Measurements from ENCODE around the gene RPL36A. TPM values are rescaled to one million over a fixed set of nuclear protein-coding genes. Genes with fewer than 3 reads are reported as not detected.

RPL36A gene
- polyA plus RNA-seq, 1 donor from 2014 or later = 2,145 TPM

DNA sequence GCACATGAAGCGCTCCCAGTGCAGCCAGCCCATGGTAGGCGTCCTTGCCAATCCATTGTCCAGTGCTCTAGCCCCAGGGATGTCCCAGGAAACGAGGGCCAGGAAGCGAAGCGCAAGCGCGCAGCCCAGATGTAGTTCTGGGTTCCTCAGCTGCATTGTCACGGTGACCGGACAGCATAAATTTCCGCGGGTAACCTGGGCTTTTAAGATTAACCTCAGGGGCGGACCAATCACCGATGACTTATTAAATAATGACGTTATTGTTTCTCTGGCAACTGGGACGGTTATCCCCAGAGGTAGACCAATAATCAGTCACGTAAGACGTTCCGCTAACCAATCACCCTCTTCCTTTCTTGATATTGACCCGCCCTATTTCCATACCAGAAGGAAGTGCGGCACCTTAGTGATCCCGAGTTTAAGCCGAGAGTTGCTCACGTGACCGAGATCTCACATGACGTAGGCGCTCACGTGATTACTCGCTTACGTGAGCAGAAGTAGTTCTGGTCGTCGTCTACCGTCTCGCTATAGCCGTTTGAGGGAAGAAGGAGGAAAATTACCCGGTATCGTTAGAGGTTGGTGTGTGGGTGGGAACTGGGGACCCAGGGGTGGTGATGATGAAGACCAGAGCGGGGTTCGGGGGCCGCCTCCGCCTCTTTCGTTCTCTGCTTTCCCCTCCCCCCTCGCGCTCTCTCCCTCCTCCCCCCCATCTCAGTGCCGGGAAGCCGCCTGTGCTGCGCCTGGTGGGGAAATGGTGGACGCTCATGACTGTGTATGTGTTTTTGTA lies 17.1 kb downstream of the RPL36A start, which contains the start of the genes GLA and HNRNPH2:
GLA (minus strand) TSS at position 178 of the 784 bp plus-strand sequence; CDS start at position 156, 22 bp downstream.
HNRNPH2 (plus strand) TSS at position 475 of the 784 bp plus-strand sequence. CDS start 3,767 bp downstream, outside the sequence.
- peaks cover 15 to 30% (median 17%) of the 10 kb centered on the region in 3 donors for H3K4me1 Mint-ChIP-seq
- H3K4me3 Mint-ChIP-seq = peak within 1 kb of the TSS; percentile 76 to 96 (median 92)
- peaks cover 4% of the 10 kb centered on the region for H3K36me3 Mint-ChIP-seq
- H3K27ac Mint-ChIP-seq = peak within 1 kb of the TSS; percentile 87 to 99 (median 97)
- no peaks in the 10 kb centered on the region for H3K27me3 Mint-ChIP-seq
- no peaks in the 10 kb centered on the region for H3K9me3 Mint-ChIP-seq

DNA sequence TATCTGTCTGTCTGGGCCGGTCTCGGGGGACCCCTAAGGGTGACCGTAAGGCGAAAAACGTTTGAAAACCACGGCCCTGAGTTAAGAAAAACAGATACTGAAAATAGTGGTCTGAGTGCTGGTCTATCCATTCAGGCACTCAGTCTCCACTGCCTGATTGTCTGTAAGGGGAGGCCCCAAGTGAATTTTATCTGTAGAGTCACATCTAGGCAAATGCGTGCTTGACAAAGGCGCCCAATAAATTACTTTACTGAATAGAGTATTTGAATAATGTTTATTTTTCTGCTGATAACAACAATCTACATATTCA lies 17.7 kb downstream of the RPL36A start:
- Mint-ChIP-seq H3K4me3 (peak overlapping the region; percentile 76 to 96 (median 92)), H3K27me3 (no peaks in the 10 kb centered on the region), H3K36me3 (peaks cover 4% of the 10 kb centered on the region), H3K27ac (peak overlapping the region; percentile 87 to 99 (median 97)), H3K9me3 (no peaks in the 10 kb centered on the region), H3K4me1 (peaks cover 15 to 32% (median 22%) of the 10 kb centered on the region in 3 donors)

DNA sequence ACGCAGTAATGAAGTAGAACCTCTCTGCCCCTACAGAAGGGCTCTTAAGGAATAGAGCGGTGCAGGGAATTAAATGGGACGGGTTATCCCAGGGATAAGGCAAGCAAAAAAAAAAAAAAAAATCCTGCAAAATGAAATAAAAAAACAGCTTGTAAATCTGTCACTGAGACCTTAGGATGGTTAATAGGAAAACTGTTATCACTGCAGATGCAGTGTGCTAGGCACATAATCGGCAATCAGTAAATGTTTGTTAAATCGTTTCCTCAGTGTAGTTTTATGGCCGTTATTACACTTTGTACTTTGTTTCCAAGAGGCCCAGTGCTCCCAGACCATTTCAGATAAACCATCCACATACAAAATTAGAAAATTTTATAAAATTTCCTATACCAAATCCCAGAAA lies 18.2 kb downstream of the RPL36A start:
- Mint-ChIP-seq H3K27ac (peak overlapping the region; percentile 23 to 99 (median 87)), H3K27me3 (no peaks in the 10 kb centered on the region), H3K4me3 (peak overlapping the region; percentile 63 to 95 (median 83)), H3K9me3 (no peaks in the 10 kb centered on the region), H3K36me3 (peaks cover 4% of the 10 kb centered on the region), H3K4me1 (peaks cover 15 to 32% (median 22%) of the 10 kb centered on the region in 3 donors)

DNA sequence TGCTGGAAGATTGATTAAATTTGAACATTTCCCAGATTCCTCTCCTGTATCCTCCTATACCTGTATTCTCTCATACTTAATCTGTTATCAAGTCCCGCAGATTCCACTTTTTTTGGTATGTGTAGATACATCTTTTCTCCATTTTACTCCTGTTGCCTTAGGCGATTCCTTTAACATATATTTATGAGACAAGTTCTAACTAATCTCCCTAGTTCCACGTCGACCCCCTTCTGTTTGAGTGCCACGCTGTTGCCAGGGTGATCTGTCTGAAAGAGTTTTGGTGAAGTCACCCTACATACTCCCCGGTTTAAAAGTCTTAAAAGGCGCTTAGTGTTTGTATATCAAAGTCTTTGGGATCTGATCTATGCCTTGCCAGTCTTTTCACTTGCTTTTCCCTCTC lies 19.6 kb downstream of the RPL36A start:
- peak overlapping the region; percentile 30 to 76 (median 61) for H3K4me3 Mint-ChIP-seq
- no peaks in the 10 kb centered on the region for H3K27me3 Mint-ChIP-seq
- H3K36me3 Mint-ChIP-seq = peaks cover 4% of the 10 kb centered on the region
- no peaks in the 10 kb centered on the region for H3K9me3 Mint-ChIP-seq
- peak overlapping the region in 1 of 3 donors; percentile 82 for H3K27ac Mint-ChIP-seq
- H3K4me1 Mint-ChIP-seq = peaks cover 20 to 37% (median 26%) of the 10 kb centered on the region in 3 donors

DNA sequence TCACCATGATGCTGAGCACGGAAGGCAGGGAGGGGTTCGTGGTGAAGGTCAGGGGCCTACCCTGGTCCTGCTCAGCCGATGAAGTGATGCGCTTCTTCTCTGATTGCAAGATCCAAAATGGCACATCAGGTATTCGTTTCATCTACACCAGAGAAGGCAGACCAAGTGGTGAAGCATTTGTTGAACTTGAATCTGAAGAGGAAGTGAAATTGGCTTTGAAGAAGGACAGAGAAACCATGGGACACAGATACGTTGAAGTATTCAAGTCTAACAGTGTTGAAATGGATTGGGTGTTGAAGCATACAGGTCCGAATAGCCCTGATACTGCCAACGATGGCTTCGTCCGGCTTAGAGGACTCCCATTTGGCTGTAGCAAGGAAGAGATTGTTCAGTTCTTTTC lies 21.2 kb downstream of the RPL36A start:
- Mint-ChIP-seq H3K9me3 (no peaks in the 10 kb centered on the region), H3K4me1 (peaks cover 24 to 36% (median 27%) of the 10 kb centered on the region in 3 donors), H3K36me3 (peaks cover 4% of the 10 kb centered on the region), H3K4me3 (peak overlapping the region in 3 of 4 donors; percentile 13 to 39 (median 24)), H3K27me3 (no peaks in the 10 kb centered on the region), H3K27ac (peak overlapping the region; percentile 37 to 84 (median 71))

DNA sequence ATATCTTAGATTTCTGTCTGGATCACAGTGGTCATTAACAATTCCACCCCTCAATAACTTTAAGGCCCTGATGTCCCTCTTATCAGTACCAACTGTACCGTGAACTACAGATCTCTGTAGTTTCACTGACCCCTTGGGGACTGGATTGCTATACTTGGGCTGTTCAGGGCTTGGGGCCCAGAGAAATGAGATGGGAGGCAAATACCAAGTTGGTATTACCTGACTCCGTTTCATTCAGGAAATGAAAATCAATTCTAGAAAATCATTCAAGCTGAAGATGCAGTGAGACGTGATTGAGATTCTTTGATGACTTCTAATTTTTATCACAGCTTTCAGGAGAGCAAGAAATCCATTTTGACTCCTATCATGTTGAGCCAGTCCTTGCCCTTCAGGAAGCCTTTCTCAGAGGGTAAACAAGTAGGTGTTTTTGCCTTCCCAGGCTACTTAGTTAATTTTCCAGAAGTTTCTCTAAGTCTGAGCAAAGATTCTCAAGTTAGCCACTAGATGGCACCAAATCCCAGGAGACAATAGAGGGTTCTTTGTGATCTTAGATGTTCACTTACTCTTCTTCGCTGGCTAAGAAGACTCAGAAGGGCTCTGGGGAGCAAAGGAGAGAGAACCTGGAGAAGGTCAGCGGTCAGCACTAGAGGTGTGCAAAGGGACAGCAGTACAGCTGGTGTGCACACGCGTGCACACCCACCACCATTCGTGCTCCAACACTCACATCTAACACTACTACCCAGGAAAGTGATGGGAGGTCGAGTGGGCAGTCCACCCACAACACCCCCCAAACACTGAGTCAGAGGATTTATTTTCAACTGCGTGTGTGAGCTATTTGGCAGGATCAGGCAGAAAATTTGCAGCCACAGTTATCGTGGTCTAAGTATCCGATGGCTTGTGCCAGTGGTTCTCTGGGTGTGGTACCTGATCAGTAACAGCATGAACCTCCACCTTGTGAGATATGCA lies 24.7 kb downstream of the RPL36A start:
- Mint-ChIP-seq H3K36me3 (peaks cover 4% of the 10 kb centered on the region), H3K9me3 (no peaks in the 10 kb centered on the region), H3K4me3 (peak overlapping the region; percentile 19 to 84 (median 62)), H3K4me1 (peaks cover 22 to 35% (median 25%) of the 10 kb centered on the region in 3 donors), H3K27me3 (peaks cover 5% of the 10 kb centered on the region), H3K27ac (peak overlapping the region; percentile 20 to 40 (median 30))

DNA sequence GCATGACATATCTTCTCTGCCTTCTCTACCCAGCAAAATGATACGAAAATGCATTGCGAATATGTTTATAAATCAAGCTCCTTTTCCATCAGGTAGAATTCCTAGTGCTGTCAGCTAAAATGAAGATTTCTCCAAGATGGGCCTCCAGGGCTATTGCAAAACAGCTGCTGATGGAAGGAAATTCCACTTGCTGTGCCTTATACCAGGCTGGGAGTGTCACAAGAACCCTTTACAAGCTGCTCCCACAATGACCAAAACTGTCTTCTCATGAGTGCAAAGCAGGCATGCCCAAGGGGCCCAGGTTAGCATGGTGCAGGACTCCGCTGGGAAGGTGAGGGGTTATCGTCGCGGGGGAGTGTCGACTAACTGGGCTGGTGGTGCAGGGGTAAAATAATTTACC lies 25.9 kb downstream of the RPL36A start:
- Mint-ChIP-seq H3K27me3 (peaks cover 6% of the 10 kb centered on the region), H3K27ac (peak overlapping the region in 1 of 3 donors; percentile 86)

DNA sequence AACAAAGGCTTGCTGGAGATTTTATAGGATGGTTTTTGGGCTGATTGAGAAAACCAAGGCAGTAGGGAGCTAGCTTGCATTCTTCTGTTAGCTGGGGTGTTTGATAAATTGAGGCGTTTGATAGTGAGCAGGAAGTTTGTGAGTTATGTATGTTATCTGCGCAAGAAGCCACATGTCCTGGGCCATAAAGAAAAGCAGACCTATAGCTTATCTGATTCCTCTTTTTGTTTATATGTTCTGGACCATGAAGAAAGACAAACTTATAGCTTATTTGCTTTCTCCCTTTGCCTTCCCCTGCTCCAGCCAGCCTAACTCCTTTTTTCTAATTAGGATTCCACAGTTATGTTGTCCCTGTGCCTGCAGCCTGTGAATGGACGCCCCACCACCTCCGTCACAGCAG lies 26.4 kb downstream of the RPL36A start:
- Mint-ChIP-seq H3K9me3 (no peaks in the 10 kb centered on the region), H3K36me3 (peaks cover under 1% of the 10 kb centered on the region), H3K4me3 (peak overlapping the region in 3 of 4 donors; percentile 61 to 86 (median 69)), H3K27me3 (peaks cover 6% of the 10 kb centered on the region), H3K4me1 (peaks cover 13 to 27% (median 17%) of the 10 kb centered on the region in 3 donors), H3K27ac (peak overlapping the region in 2 of 3 donors; percentile 86 to 88)

More for the DNA sequence above, 25.9 kb downstream of the RPL36A start:
- H3K36me3 Mint-ChIP-seq = peaks cover 4% of the 10 kb centered on the region
- H3K4me3 Mint-ChIP-seq = peak overlapping the region in 1 of 4 donors; percentile 18
- H3K9me3 Mint-ChIP-seq = no peaks in the 10 kb centered on the region
- H3K4me1 Mint-ChIP-seq = peaks cover 18 to 32% (median 22%) of the 10 kb centered on the region in 3 donors

DNA sequence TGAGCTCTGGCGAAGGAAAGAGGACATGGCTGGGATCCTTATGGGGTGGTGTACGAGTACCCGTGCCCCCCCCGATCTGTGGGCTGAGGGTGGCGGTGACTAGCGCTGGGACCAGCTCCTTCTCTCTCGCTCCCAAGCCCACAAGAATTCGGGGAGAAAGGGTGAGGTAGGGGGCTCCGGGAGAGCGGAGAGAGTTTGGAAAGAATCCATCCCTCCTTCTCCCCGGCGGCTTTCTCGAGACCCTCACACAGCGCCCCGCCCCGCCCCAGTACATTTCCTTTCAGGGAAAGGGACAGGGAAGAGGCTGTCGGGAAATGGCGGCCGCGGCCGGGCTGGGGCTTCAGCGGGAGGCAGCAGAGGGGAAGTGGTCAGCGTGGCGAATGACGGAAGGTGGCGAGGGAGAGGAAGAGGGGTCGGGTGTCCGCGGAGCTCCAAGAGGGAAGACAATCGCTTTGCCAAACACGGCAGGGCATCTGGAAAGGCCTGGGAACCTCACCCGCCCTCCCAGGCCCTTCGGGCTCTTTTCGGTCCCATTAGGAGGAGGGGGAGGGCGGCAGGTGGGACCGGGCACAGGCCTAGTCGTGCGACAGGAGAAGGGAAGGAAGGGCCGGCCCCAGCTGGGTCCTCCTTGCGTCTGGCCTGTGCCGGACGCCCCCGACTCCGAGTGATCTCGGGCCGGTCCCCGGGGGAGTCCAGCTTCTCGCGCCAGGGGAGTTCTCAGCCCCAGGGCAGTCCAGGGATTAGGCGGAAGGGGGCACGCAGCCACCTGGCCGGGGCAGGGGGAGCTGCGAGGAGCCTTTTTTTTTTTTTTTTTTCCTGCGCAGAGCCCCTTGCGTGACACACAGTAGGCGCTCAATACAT lies 27.4 kb downstream of the RPL36A start:
- Mint-ChIP-seq H3K9me3 (no peaks in the 10 kb centered on the region), H3K4me1 (peaks cover 9 to 18% (median 10%) of the 10 kb centered on the region in 3 donors), H3K36me3 (no peaks in the 10 kb centered on the region), H3K4me3 (peak overlapping the region; percentile 61 to 96 (median 78)), H3K27me3 (peaks cover 6% of the 10 kb centered on the region), H3K27ac (peak overlapping the region; percentile 6 to 88 (median 28))

DNA sequence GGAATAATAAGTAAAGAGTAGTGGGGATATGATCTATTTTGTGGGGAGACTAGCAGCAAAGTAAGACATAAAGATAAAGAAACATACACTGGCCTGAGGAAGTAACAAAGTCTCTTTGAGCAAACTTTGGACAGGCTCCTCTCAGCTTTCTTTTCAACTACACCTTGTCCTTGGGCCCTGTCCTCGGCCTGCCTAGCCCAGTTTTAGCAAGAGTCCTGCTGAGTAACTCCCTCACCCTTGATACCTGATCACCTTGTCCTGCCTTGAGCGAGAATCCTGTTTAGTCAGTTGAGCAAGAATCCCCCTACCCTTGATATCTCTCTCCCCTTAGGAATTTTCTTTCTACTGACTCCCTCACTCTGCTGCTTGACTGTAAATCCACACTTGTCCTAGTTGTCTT lies 28.7 kb downstream of the RPL36A start:
- Mint-ChIP-seq H3K4me1 (peaks cover 8 to 18% (median 9%) of the 10 kb centered on the region in 3 donors), H3K9me3 (no peaks in the 10 kb centered on the region), H3K27ac (peak overlapping the region in 1 of 3 donors; percentile 28), H3K4me3 (peak overlapping the region in 3 of 4 donors; percentile 31 to 69 (median 59)), H3K27me3 (peaks cover 6% of the 10 kb centered on the region), H3K36me3 (no peaks in the 10 kb centered on the region)

DNA sequence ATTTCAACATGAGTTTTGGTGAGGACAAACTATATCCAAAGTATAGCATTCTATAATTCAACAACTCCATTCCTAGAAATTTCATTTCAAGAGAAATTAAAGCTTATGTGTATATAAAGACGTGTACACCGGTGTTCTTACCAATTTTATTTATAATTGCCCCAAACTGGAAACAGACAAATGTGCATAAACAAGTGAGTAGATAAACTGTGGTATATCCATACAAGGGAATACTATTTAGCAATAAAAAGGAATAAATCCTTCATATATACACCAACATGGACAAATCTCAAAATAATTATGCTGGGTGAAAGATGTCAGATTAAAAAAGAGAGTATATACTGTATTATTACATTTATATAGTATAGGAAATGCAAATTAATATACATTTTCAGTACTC lies 37.1 kb downstream of the RPL36A start:
- peaks cover 6% of the 10 kb centered on the region for H3K36me3 Mint-ChIP-seq
- H3K27ac Mint-ChIP-seq = no peak overlapping the region
- peaks cover 1 to 4% (median 3%) of the 10 kb centered on the region in 3 donors for H3K9me3 Mint-ChIP-seq
- no peaks in the 10 kb centered on the region for H3K27me3 Mint-ChIP-seq
- peaks cover 0 to 2% (median 0%) of the 10 kb centered on the region in 3 donors for H3K4me1 Mint-ChIP-seq
- no peak overlapping the region for H3K4me3 Mint-ChIP-seq

DNA sequence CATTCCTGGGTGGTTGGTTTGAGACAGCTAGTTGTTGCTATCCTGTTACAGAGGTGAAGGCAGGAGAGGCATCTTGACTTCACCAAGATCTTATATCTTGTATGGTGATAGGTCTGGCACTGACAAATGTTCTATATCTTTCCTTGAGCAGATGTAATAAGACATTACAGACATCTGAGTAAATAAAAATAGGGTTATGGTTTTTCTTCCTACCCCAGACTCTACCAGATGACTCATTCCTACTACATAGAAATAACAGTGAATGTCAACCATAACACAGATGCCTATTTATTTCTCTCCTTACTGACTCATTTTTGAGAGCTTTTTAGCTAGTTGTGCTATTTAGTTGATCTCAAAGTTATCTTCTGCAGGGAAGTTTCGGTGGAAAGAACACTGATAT lies 39.1 kb downstream of the RPL36A start:
- no peak overlapping the region for H3K4me3 Mint-ChIP-seq
- no peak overlapping the region for H3K27ac Mint-ChIP-seq
- H3K9me3 Mint-ChIP-seq = peaks cover 1 to 5% (median 4%) of the 10 kb centered on the region in 3 donors

DNA sequence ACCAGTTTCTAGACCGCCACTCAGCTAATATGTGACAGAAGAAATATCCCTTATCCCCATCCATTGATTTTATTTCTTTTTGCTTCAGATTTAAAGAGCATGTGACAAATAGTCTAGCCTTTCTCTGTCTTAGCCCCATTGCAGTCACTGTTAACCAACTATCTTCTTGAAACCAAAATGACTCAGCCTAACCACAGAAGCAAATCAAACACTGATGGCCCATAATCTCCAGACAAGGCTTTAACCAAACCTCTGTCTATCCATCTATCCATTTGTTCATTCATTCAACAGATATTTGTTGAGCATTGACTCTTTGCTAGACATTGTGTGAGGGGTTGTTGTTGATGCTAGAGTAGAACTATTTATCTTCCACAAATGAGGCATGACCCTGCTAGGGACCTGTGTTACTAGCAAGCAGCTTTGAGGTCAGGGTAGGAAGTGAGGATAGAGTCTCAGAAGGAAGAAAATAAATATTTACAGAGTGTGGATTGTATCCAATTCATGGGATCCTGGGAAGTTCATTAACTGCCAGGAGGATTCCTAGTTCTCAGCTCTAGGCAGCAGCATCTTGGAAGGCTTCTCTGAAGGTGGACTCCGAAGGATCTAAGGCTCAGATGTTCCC lies 39.8 kb downstream of the RPL36A start:
- H3K27me3 Mint-ChIP-seq = no peaks in the 10 kb centered on the region
- no peak overlapping the region for H3K4me3 Mint-ChIP-seq
- H3K4me1 Mint-ChIP-seq = peaks cover 0 to 2% (median 0%) of the 10 kb centered on the region in 3 donors
- H3K9me3 Mint-ChIP-seq = peaks cover 1 to 5% (median 4%) of the 10 kb centered on the region in 3 donors
- no peak overlapping the region for H3K27ac Mint-ChIP-seq
- H3K36me3 Mint-ChIP-seq = peaks cover 6% of the 10 kb centered on the region

More for the DNA sequence above, 39.1 kb downstream of the RPL36A start:
- Mint-ChIP-seq H3K36me3 (peaks cover 6% of the 10 kb centered on the region), H3K4me1 (peaks cover 0 to 2% (median 0%) of the 10 kb centered on the region in 3 donors), H3K27me3 (no peaks in the 10 kb centered on the region)

Data from IgD-negative memory B cell (primary cell).